ENCODE measurements around the gene NFATC2. TPM values are rescaled to one million over a fixed set of nuclear protein-coding genes. Genes with fewer than 3 reads are reported as not detected.

NFATC2 gene
- total RNA-seq, 1 experiment from 2014 or later: 5.0 TPM

GRCh38 chr20:51473256-51473655 lies 69.3 kb downstream of the NFATC2 start:
- ChIA-PET POLR2A (interaction anchor here (1.0 kb wide), 1 partner anchor 9 kb away, joined by 3 read pairs; no protein-coding TSS in a partner anchor), CTCF (interaction anchor here (0.5 kb wide), 2 partner anchors 628 to 752 kb away, joined by 3 to 4 read pairs; no protein-coding TSS in a partner anchor), RAD21 (ENCODE audit: low non-redundant PET in 1 of 2, low total read pairs in 2 of 2, uncharacterized antibody in 2 of 2, unreplicated experiment in 2 of 2) (no interaction called here)
- TF ChIP-seq SP1 (IDR thresholded peaks at IDR 0.05; ENCODE audit: low read depth) (no peak), POLR2A (IDR thresholded peaks at IDR 0.05; ENCODE audit: borderline replicate concordance, extremely low read depth, insufficient read depth, insufficient read length) (no peak), YY1 (IDR thresholded peaks at IDR 0.05; ENCODE audit: extremely low read depth, insufficient replicate concordance, low read depth, low read length) (no peak), SRF (IDR thresholded peaks at IDR 0.05; ENCODE audit: low read depth) (no peak), MAX (IDR thresholded peaks at IDR 0.05) (no peak), EZH2phosphoT487 (IDR thresholded peaks at IDR 0.05; ENCODE audit: borderline replicate concordance) (no peak), JUND (IDR thresholded peaks at IDR 0.05) (no peak), RAD21 (IDR thresholded peaks at IDR 0.05; ENCODE audit: low read depth) (no peak), CEBPB (IDR thresholded peaks at IDR 0.05; ENCODE audit: low read depth) (no peak), FOSL1 (IDR thresholded peaks at IDR 0.05; ENCODE audit: low read depth) (no peak), REST (IDR thresholded peaks at IDR 0.05; ENCODE audit: low read depth) (no peak), EGR1 (IDR thresholded peaks at IDR 0.05; ENCODE audit: low read depth) (no peak), TCF7L2 (IDR thresholded peaks at IDR 0.05; ENCODE audit: borderline replicate concordance, extremely low read depth, insufficient read depth, insufficient read length) (no peak)
- TF ChIP-seq, protein P1, sequence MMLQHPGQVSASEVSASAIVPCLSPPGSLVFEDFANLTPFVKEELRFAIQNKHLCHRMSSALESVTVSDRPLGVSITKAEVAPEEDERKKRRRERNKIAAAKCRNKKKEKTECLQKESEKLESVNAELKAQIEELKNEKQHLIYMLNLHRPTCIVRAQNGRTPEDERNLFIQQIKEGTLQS (IDR thresholded peaks at IDR 0.05): no peak
- TF ChIP-seq, protein P2, sequence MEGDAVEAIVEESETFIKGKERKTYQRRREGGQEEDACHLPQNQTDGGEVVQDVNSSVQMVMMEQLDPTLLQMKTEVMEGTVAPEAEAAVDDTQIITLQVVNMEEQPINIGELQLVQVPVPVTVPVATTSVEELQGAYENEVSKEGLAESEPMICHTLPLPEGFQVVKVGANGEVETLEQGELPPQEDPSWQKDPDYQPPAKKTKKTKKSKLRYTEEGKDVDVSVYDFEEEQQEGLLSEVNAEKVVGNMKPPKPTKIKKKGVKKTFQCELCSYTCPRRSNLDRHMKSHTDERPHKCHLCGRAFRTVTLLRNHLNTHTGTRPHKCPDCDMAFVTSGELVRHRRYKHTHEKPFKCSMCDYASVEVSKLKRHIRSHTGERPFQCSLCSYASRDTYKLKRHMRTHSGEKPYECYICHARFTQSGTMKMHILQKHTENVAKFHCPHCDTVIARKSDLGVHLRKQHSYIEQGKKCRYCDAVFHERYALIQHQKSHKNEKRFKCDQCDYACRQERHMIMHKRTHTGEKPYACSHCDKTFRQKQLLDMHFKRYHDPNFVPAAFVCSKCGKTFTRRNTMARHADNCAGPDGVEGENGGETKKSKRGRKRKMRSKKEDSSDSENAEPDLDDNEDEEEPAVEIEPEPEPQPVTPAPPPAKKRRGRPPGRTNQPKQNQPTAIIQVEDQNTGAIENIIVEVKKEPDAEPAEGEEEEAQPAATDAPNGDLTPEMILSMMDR (IDR thresholded peaks at IDR 0.05 in 2 of 3, conservative IDR thresholded peaks at IDR 0.05 in 1 of 3; ENCODE audit: borderline replicate concordance in 1 of 3, insufficient read depth in 1 of 3, low read depth in 2 of 3, low read length in 2 of 3): no peak
- intact Hi-C loops (cut with micrococcal nuclease): no loop called here
- H3K4me2 ChIP-seq (ENCODE audit: low read length): no peak overlapping the region
- H4K20me1 ChIP-seq (ENCODE audit: insufficient read depth): no peaks in the 10 kb centered on the region
- H3K27ac ChIP-seq (ENCODE audit: low read depth, low read length): no peak overlapping the region
- H3K9me2 ChIP-seq (ENCODE audit: insufficient read depth): no peaks in the 10 kb centered on the region
- H2AFZ ChIP-seq (ENCODE audit: low read depth, low read length, poor library complexity, severe bottlenecking): no peak overlapping the region
- H3K9me3 ChIP-seq (ENCODE audit: control insufficient read depth in 1 of 2, insufficient read depth in 1 of 2, low read depth in 1 of 2, low read length in 2 of 2): no peaks in the 10 kb centered on the region
- DNase-seq (ENCODE audit: low read depth, low spot score) (no peak), ATAC-seq (no peak)
- no peaks in the 10 kb centered on the region for H3K4me1 ChIP-seq (ENCODE audit: control insufficient read depth in 1 of 2, insufficient read depth in 2 of 2, low read length in 2 of 2)
- H3K27me3 ChIP-seq (ENCODE audit: insufficient read depth, low read length): no peaks in the 10 kb centered on the region
- no peak overlapping the region for H3K9ac ChIP-seq (ENCODE audit: low read length)
- H3K79me2 ChIP-seq (ENCODE audit: insufficient read depth, low read length): no peaks in the 10 kb centered on the region
- BruUV-seq (replicated peaks): no TSS peak
- H3K36me3 ChIP-seq (ENCODE audit: control insufficient read depth in 1 of 2, insufficient read depth in 2 of 2, low read length in 2 of 2): no peaks in the 10 kb centered on the region
- H3K4me3 ChIP-seq (replicated peaks in 1 of 2; ENCODE audit: low read depth in 1 of 2, low read length in 2 of 2): no peak overlapping the region

All from HCT116 (cell line).